GM12872 (cell line): Measurements from ENCODE around the gene COX5B.

Experiments
- TF ChIP-seq, protein P1 (sequence below): IDR thresholded peaks from 3 replicates; pipeline ENCODE4 v1.5.1; 2011; ENCODE audit warnings: low read depth, mild to moderate bottlenecking, low read length, moderate library complexity; ENCODE audit not compliant: insufficient read depth

COX5B gene

DNA sequence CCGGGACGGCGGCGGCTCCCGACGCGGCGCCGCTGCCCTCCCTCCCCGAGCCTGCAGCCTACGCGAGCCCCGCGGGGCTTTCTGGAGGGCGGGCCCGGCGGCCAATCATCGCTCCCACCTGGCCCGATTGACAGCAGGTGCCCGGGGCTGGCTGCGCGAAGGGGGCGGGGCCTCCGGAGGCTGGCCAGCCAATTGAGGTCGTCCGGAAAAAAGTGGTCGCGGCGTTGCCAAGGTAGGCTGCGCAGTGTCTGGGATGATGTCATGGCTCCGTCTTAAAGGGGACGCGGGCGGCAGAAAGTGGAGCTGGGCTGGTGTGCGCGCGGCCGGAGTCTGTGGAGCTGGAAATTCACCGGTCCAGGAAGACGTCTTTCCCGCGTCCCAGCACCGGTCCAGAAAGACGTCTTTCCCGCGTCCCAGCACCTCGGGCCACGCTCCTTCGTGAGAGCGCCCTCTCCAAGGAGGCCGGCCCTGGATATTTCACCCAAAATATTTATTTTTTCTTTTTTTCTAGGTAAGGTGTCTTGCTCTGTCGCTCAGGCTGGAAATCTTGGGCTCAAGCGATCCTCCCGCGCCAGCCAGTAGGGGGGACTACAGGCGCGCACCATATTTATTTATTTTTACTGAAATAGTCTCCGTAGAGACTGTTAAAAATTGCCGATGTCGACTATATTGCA is 18.2 kb downstream of the COX5B start, which contains the start of gene ACTR1B:
Gene ACTR1B, minus strand, starts transcription at position 83 of the 674 bp plus-strand sequence. CDS start 154 bp downstream, outside the sequence.
- TF ChIP-seq, protein P1, sequence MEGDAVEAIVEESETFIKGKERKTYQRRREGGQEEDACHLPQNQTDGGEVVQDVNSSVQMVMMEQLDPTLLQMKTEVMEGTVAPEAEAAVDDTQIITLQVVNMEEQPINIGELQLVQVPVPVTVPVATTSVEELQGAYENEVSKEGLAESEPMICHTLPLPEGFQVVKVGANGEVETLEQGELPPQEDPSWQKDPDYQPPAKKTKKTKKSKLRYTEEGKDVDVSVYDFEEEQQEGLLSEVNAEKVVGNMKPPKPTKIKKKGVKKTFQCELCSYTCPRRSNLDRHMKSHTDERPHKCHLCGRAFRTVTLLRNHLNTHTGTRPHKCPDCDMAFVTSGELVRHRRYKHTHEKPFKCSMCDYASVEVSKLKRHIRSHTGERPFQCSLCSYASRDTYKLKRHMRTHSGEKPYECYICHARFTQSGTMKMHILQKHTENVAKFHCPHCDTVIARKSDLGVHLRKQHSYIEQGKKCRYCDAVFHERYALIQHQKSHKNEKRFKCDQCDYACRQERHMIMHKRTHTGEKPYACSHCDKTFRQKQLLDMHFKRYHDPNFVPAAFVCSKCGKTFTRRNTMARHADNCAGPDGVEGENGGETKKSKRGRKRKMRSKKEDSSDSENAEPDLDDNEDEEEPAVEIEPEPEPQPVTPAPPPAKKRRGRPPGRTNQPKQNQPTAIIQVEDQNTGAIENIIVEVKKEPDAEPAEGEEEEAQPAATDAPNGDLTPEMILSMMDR, result peak; percentile 60

DNA sequence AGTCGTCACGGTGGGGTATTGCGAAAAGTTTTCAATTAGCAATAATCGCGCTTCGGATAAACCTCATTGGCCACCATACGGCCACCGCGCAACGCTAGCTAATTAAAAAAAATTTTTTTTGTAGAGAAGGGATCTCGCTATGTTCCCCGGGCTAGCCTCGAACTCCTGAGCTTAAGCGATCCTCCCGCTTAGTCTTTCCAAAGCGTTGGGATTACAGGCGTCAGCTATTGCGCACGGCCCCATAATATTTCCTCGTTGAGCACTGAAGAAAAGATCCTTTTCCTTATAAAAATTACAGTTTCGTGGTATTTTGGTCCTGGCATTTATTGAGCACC is 18.7 kb downstream of the COX5B start:
- TF ChIP-seq, protein P1, result no peak

DNA sequence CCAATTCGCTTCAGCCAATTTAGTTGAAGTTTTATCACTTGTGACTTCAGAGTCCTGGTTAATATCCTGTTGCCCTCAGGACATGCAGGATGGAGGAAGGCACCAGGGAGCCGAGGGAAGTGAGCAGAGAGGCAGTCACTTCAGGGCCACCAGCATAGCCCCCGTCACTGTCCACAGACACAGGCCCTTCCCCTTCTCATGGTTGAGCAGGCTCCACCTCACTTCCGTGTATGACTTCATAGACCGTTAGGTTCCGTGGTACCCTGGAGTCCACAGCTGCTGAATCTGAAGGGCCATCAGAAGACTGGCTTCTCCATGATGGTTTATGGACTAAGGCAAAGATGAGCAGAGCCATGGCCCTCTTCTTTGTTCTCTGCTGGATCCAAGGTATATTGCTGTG is 23.6 kb downstream of the COX5B start, which contains the start of gene C2orf92:
Gene C2orf92, plus strand, starts transcription at position 266 of the 400 bp plus-strand sequence. Its CDS starts 76 bp downstream, at position 342.
- TF ChIP-seq, protein P1, result no peak

DNA sequence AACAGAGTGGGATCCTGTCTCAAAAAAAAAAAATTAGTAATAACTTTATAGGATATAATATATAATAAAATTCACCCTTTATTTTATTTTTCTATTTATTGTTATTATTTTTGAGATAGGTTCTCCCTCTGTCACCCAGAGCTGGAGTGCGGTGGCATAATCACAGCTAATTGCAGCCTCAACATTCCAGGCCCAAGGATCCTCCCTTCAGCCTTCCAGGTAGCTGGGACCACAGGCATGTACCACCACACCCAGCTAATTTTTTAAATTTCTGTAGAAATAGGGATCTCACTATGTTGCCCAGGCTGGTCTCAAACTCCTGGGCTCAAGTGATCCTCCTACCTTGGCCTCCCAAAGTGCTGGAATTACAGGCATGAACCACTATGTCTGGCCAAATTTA is 24.6 kb downstream of the COX5B start:
- TF ChIP-seq, protein P1, result no peak

DNA sequence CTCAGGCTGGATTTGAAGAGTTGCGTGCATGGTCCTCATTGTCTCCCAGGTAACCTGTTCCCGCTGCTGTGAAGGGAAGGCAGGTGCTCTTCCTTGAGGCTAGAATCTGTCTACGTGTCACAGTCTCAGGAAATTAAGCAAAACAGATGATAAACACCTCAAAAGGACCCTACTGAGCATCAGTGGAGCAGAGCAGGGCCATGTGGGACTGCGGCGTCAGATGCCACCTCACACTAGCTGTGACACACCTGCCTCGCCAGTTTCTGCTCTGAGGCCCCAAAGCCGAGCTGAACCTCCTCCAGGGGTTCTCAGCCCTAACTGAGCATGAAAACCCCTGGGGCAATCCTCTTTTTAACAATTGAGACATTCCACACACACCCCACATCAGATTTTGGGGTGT is 25.7 kb downstream of the COX5B start:
- TF ChIP-seq, protein P1, result no peak

DNA sequence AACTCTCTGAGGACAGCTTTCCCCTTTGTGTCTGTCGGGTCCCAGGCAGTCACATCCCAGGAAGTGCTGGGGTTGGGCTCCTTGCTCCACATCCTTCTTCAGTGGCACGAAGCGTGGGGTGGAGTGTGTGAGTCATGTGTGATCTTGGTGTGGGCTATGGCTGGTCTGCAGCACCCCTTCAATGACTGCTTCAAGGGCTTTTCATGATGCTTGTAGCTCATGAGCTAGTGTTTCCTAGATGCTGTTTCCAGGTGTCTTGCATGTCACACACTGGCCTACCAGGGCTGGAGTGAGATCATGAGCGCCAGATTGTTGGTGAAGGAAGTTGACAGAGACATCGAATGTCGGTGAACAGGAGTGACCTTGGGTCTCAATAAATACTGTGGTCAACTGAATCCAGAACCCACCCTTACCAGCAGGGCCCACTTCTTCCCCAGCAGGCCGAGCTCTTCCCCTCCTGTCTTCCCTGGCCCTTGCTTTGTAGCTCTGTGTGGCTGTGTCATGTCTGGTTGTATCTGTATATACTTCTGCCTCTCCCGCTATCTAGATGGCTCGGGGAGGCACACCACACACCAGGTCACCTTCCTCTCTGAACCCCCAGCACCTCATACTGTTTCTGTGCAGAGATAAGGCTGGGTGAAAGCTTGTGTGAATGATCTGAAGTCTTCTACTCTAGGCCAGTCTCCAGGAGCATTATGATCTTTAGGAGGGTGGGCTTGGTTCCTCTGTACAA is 27.5 kb downstream of the COX5B start:
- TF ChIP-seq, protein P1, result no peak

DNA sequence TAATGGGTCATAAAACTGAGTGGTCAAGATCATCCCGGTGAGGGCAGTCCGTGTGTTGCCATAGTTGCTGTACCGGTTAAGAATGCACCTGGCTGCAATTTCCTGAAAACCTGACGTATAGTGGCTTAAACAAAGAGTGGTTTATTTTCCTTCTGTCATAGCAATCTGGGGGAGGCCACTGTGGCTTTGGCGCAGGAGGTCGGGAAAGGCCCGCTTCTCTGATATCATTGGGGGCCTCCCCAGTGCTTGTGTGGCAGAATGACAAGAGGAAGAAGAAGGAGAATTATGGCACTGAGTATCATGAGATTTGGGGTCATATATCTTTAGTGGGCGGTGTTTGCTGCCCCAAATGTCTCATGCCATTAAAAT is 28.0 kb downstream of the COX5B start:
- TF ChIP-seq, protein P1, result no peak
